MCF 10A (cell line): ENCODE measurements around the gene ACOT9. TPM values are rescaled to one million over a fixed set of nuclear protein-coding genes. Genes with fewer than 3 reads are reported as not detected.

Experiments
- BruUV-seq: library from RNA; stranded (reverse); fragments of 400-500 nt; replicated peaks from 2 replicates; lab custom pipeline; 2021; lab: Mats Ljungman, UMichigan
- CTCF ChIA-PET: fragments of 300-600 bp; sonication (Branson Sonifier 250); formaldehyde crosslinking; extraction: SDS; loops from one replicate; lab custom pipeline; 2021; ENCODE audit warnings: antibody characterized with exemption, inconsistent platforms; lab: Yijun Ruan, JAX
- POLR2A ChIA-PET: fragments of 300-600, 350-650 bp; sonication (Branson Sonifier 250); formaldehyde crosslinking; extraction: SDS; loops from one replicate; lab custom pipeline; 2020; ENCODE audit warnings: antibody characterized with exemption, inconsistent platforms; lab: Yijun Ruan, JAX
- DNase-seq: peaks from one replicate; pipeline ENCODE4 v3.0.0-alpha.2; 2018; ENCODE audit not compliant: unreplicated experiment
- H3K27ac Mint-ChIP-seq: one replicate; pipeline ENCODE4 v1.8.0; 2022; ENCODE audit warnings: mild to moderate bottlenecking, low read depth, mixed read lengths; ENCODE audit not compliant: unreplicated experiment
- H3K27me3 Mint-ChIP-seq: one replicate; pipeline ENCODE4 v1.8.0; 2022; ENCODE audit warnings: mixed read lengths; ENCODE audit not compliant: insufficient read depth, unreplicated experiment
- H3K36me3 Mint-ChIP-seq: one replicate; pipeline ENCODE4 v1.8.0; 2022; ENCODE audit warnings: mild to moderate bottlenecking, moderate library complexity, mixed read lengths; ENCODE audit not compliant: insufficient read depth, unreplicated experiment
- H3K4me1 Mint-ChIP-seq: one replicate; pipeline ENCODE4 v1.8.0; 2022; ENCODE audit warnings: mixed read lengths; ENCODE audit not compliant: insufficient read depth, unreplicated experiment
- H3K4me3 Mint-ChIP-seq: one replicate; pipeline ENCODE4 v1.8.0; 2022; ENCODE audit warnings: mild to moderate bottlenecking, moderate library complexity, mixed read lengths; ENCODE audit not compliant: unreplicated experiment
- H3K9me3 Mint-ChIP-seq: one replicate; pipeline ENCODE4 v1.8.0; 2022; ENCODE audit warnings: mixed read lengths; ENCODE audit not compliant: unreplicated experiment
- intact Hi-C: fragments of 100-400 bp; cut with micrococcal nuclease; formaldehyde crosslinking; loops from 2 replicates; pipeline ENCODE4 v1.14.1; 2022
- total RNA-seq: library from RNA; stranded (reverse); gene quantifications from 2 replicates; pipeline ENCODE4 v1.2.3, GENCODE V29; 2022
- TF ChIP-seq, protein P1 (sequence below): fragments of 200-600 bp; IDR thresholded peaks from one replicate; pipeline ENCODE4 v1.8.0; 2022; ENCODE audit warnings: antibody characterized with exemption, mild to moderate bottlenecking; ENCODE audit not compliant: unreplicated experiment

Gene ACOT9
- total RNA-seq, 1 experiment from 2014 or later = 83.9 TPM

DNA sequence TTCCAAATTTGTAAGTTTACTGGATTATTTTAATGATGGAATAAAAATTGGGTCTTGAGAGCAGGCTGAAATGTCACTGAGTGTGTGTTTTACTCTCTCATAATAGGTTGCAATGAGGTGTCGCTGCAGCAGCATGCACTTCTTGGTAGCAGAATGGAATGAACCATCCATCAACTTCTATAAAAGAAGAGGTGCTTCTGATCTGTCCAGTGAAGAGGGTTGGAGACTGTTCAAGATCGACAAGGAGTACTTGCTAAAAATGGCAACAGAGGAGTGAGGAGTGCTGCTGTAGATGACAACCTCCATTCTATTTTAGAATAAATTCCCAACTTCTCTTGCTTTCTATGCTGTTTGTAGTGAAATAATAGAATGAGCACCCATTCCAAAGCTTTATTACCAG is 42.5 kb upstream of the ACOT9 start:
- Mint-ChIP-seq H3K27me3 (no peaks in the 10 kb centered on the region), H3K4me1 (peaks cover 16% of the 10 kb centered on the region), H3K27ac (peak overlapping the region; percentile 80), H3K9me3 (no peaks in the 10 kb centered on the region), H3K36me3 (peaks cover 48% of the 10 kb centered on the region), H3K4me3 (peak overlapping the region; percentile 76)
- no TSS peak for BruUV-seq
- DNase-seq = no peak
- TF ChIP-seq, protein P1, sequence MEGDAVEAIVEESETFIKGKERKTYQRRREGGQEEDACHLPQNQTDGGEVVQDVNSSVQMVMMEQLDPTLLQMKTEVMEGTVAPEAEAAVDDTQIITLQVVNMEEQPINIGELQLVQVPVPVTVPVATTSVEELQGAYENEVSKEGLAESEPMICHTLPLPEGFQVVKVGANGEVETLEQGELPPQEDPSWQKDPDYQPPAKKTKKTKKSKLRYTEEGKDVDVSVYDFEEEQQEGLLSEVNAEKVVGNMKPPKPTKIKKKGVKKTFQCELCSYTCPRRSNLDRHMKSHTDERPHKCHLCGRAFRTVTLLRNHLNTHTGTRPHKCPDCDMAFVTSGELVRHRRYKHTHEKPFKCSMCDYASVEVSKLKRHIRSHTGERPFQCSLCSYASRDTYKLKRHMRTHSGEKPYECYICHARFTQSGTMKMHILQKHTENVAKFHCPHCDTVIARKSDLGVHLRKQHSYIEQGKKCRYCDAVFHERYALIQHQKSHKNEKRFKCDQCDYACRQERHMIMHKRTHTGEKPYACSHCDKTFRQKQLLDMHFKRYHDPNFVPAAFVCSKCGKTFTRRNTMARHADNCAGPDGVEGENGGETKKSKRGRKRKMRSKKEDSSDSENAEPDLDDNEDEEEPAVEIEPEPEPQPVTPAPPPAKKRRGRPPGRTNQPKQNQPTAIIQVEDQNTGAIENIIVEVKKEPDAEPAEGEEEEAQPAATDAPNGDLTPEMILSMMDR = no peak
- ChIA-PET CTCF (interaction anchor here (3.7 kb wide), 1 partner anchor 117 kb away, joined by 15 read pairs; no protein-coding TSS in a partner anchor), POLR2A (interaction anchor here (0.8 to 8.4 kb wide), 4 partner anchors 19 to 121 kb away, joined by 3 to 140 read pairs (median 59); no protein-coding TSS in a partner anchor)
- intact Hi-C loops = no loop called here

DNA sequence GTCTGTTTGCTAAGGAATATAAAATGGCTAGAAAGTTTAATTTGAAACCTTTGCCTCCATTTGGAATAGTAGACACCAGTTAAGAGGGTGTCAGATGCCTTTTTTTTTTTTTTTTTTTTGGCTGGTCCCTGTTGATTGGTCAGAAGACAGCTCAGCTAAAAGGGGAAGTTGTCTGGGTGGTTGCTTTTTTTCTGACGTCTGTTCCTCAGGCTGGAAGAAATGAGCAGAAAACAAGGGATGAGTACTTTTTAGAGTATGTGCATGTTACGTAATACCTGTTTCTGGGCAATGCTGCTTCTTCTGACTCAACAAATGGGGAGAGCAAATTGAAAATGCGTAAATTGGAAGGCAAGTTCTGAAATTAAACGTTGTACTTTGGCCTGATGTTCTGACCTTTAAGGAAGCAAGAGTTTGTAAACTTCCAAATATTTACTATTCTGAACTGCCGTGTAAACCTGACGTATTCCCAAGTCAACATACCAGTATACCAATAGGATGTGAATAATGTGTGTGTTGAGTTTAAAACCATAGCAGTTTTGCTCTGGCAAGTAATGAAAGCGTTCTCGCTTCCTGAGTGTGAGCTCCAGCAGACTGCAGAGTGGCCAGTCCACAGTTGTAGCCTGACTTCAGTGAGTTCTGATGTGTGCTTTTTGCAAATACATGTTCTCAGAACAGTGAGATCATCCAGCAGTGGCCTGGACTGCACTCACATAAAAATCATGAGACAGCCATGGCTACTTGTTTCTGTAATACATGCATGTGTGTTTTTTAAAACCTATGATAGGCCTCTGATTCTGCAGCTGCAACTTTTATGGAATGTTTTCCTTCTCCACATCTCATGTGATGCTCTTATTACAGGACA is 41.6 kb upstream of the ACOT9 start:
- DNase-seq = peak; percentile 91
- TF ChIP-seq, protein P1 = no peak

DNA sequence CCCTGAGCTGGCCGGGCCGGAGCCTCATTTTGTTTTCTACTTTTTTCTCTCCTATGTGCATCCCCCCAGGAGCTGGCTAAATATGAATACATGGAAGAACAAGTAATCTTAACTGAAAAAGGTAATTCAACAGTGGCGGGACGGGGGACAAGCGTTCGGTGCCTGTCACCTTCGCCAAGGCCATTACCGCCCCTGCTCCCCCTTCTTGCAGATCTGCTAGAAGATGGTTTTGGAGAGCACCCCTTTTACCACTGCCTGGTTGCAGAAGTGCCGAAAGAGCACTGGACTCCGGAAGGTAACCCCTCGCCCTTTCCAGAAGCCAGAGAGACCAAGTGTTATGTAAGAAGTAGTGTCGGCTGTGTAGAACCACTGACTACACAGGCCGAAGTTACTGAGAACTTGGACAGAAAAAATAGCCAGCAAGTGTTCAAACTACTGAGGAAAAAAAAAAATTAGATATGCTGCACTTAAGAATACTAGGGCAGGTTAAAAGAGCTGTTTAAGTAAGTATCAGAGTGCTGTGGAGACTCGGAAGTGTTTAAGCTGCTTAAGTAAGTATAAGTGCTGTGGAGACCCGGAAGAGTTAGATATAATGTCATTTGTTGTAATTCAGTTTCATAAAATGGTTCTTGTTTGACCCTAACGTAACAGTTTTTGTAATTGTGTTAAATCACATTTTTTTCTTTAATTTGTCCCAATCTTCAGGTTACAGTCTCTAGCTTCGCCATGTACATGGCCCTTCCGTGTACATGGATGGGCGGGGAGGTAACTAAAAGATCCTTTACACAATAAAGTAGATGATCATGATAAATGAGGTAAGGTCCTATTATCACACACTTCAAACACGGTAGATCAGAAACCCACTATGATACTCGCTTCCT is 40.8 kb upstream of the ACOT9 start:
- Mint-ChIP-seq H3K27me3 (no peaks in the 10 kb centered on the region), H3K4me3 (peak overlapping the region; percentile 76), H3K27ac (peak overlapping the region; percentile 80), H3K4me1 (peaks cover 23% of the 10 kb centered on the region), H3K36me3 (peaks cover 48% of the 10 kb centered on the region), H3K9me3 (no peaks in the 10 kb centered on the region)
- ChIA-PET POLR2A (interaction anchor here (0.6 to 8.4 kb wide), 21 partner anchors 10 to 364 kb away, joined by 3 to 140 read pairs (median 9); partner anchors contain the start of genes ACOT9, EIF2S3, KLHL15 and PRDX4), CTCF (interaction anchor here (0.6 to 2.7 kb wide), 16 partner anchors 13 to 271 kb away, joined by 3 to 54 read pairs (median 5); partner anchors contain the start of gene EIF2S3)
- TF ChIP-seq, protein P1 = no peak
- TSS peak; percentile 76 for BruUV-seq
- no peak for DNase-seq
- intact Hi-C loops = loop anchor here (1.0 to 5.0 kb wide), 3 partner anchors 20 to 98 kb away; partner anchors contain the start of gene ACOT9

More for the DNA sequence above, 41.6 kb upstream of the ACOT9 start:
- H3K4me1 Mint-ChIP-seq = peaks cover 16% of the 10 kb centered on the region
- no peaks in the 10 kb centered on the region for H3K27me3 Mint-ChIP-seq
- H3K4me3 Mint-ChIP-seq = peak overlapping the region; percentile 76
- ChIA-PET CTCF (interaction anchor here (0.6 to 3.7 kb wide), 11 partner anchors 12 to 270 kb away, joined by 3 to 54 read pairs (median 5); partner anchors contain the start of gene EIF2S3), POLR2A (interaction anchor here (0.6 to 8.4 kb wide), 14 partner anchors 9 to 363 kb away, joined by 3 to 140 read pairs (median 15); partner anchors contain the start of genes ACOT9, EIF2S3 and KLHL15)
- intact Hi-C loops = loop anchor here (1.0 to 5.0 kb wide), 2 partner anchors 20 to 98 kb away; no protein-coding TSS in a partner anchor
- peaks cover 48% of the 10 kb centered on the region for H3K36me3 Mint-ChIP-seq
- no peaks in the 10 kb centered on the region for H3K9me3 Mint-ChIP-seq
- peak overlapping the region; percentile 80 for H3K27ac Mint-ChIP-seq
- BruUV-seq = no TSS peak
